Smooth muscle cell (in vitro differentiated cells): ENCODE data around the gene PIP5K1B. TPM values are rescaled to one million over a fixed set of nuclear protein-coding genes. Genes with fewer than 3 reads are reported as not detected.

ENCODE experiments used
- DNase-seq: peaks from one replicate; lab custom pipeline; 2025; ENCODE audit not compliant: unreplicated experiment; lab: John Stamatoyannopoulos, UW
- H2AFZ ChIP-seq: fragments of 200-600 bp; sonication (generic); 2 replicates; pipeline ENCODE4 v1.6.0; 2016; ENCODE audit warnings: antibody characterized with exemption, low read depth, mild to moderate bottlenecking
- H3F3A ChIP-seq: fragments of 200-600 bp; sonication (generic); 2 replicates; pipeline ENCODE4 v1.6.0; 2017; ENCODE audit warnings: antibody characterized with exemption, low read depth
- H3K27ac ChIP-seq: fragments of 200-600 bp; sonication (generic); 2 replicates; pipeline ENCODE4 v1.5.1; 2016; ENCODE audit warnings: low read depth, mild to moderate bottlenecking
- H3K27me3 ChIP-seq: fragments of 200-600 bp; sonication (generic); 2 replicates; pipeline ENCODE4 v1.6.1; 2016; ENCODE audit warnings: low read depth, mild to moderate bottlenecking
- H3K36me3 ChIP-seq: fragments of 200-600 bp; sonication (generic); 2 replicates; pipeline ENCODE4 v1.5.1; 2016; ENCODE audit warnings: low read depth
- H3K4me1 ChIP-seq: fragments of 200-600 bp; sonication (generic); 2 replicates; pipeline ENCODE4 v1.5.1; 2016; ENCODE audit warnings: low read depth
- H3K4me2 ChIP-seq: fragments of 200-600 bp; sonication (generic); 2 replicates; pipeline ENCODE4 v1.6.0; 2016; ENCODE audit warnings: mild to moderate bottlenecking
- H3K4me3 ChIP-seq: fragments of 200-600 bp; sonication (generic); 2 replicates; pipeline ENCODE4 v1.5.1; 2016; ENCODE audit warnings: mild to moderate bottlenecking
- H3K79me2 ChIP-seq: fragments of 200-600 bp; sonication (generic); 2 replicates; pipeline ENCODE4 v1.6.0; 2016; ENCODE audit warnings: low read depth, mild to moderate bottlenecking
- H3K9ac ChIP-seq: fragments of 200-600 bp; sonication (generic); 2 replicates; pipeline ENCODE4 v1.6.0; 2016; ENCODE audit warnings: low read depth
- H3K9me3 ChIP-seq: fragments of 200-600 bp; sonication (generic); replicated peaks from 2 replicates; pipeline ENCODE4 v1.5.1; 2016; ENCODE audit warnings: low read depth
- H4K20me1 ChIP-seq: fragments of 200-600 bp; sonication (generic); 2 replicates; pipeline ENCODE4 v1.6.0; 2016; ENCODE audit warnings: low read depth
- WGBS: methylation state at CpG from one replicate; pipeline ENCODE4 v1.1.7; 2016; ENCODE audit warnings: low lambda C conversion rate; 5-methylcytosine and 5-hydroxymethylcytosine counted together
- polyA plus RNA-seq: library from polyadenylated mRNA; unstranded; fragments of >200 nt; fragmentation: Nextera tagmentation; extraction: Ambion mirVana; gene quantifications from 2 replicates; pipeline ENCODE4 v1.2.1, GENCODE V29; 2016
- total RNA-seq: library from RNA; depleted of rRNA; stranded (reverse); fragments of >200 nt; gene quantifications from 2 replicates; pipeline ENCODE4 v1.2.3, GENCODE V29; 2014
- TF ChIP-seq, protein P1 (sequence below): fragments of 200-600 bp; sonication (generic); IDR thresholded peaks from 2 replicates; pipeline ENCODE4 v1.5.1; 2017; ENCODE audit warnings: borderline replicate concordance, mild to moderate bottlenecking, antibody characterized with exemption; ENCODE audit not compliant: insufficient read depth, poor library complexity, severe bottlenecking

PIP5K1B gene
- total and polyA plus RNA-seq, 2 experiments from 2014 or later: not detected

DNA sequence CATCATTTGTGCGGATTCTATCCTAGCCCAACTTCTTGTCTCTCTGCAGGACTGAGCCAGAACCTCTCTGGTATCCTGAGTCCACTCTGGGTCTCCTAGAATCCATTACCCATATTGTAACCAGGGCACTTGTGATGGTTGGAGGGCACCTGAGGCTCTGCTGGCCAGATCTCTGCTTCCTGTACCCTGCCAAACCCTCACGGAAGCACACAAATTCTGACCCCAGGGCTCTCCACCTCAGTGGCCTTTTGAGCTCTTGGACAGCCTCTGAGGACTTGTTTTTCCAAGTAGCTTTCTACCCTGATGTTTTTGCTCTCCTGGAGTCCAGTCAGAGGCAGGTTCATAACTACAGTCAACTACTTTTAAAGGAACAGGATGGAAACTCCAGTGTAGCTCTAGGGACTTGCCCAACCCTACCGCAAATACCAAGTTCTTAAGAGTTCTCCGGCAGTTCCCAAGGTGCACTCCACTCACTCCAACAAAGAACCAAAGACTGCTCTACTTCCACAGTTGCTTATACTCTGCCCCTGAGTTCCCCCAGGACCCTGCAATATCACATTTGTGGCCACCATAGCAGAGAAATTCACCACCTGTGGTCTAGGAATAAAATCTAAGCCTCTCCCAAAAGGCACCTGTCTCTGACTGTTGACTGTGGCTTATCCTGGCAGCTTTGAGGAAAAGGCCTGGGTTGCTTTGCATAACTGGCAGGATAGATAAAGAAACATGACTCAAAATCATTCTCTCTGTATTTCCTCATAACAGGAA lies 9.6 kb downstream of the PIP5K1B start:
- H3K79me2 ChIP-seq: no peaks in the 10 kb centered on the region
- H3K4me3 ChIP-seq: no peak overlapping the region
- no peak overlapping the region for H3K27ac ChIP-seq
- peaks cover 47% of the 10 kb centered on the region for H3K27me3 ChIP-seq
- H3F3A ChIP-seq: no peaks in the 10 kb centered on the region
- no peak overlapping the region for H2AFZ ChIP-seq
- TF ChIP-seq, protein P1, sequence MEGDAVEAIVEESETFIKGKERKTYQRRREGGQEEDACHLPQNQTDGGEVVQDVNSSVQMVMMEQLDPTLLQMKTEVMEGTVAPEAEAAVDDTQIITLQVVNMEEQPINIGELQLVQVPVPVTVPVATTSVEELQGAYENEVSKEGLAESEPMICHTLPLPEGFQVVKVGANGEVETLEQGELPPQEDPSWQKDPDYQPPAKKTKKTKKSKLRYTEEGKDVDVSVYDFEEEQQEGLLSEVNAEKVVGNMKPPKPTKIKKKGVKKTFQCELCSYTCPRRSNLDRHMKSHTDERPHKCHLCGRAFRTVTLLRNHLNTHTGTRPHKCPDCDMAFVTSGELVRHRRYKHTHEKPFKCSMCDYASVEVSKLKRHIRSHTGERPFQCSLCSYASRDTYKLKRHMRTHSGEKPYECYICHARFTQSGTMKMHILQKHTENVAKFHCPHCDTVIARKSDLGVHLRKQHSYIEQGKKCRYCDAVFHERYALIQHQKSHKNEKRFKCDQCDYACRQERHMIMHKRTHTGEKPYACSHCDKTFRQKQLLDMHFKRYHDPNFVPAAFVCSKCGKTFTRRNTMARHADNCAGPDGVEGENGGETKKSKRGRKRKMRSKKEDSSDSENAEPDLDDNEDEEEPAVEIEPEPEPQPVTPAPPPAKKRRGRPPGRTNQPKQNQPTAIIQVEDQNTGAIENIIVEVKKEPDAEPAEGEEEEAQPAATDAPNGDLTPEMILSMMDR: no peak
- H4K20me1 ChIP-seq: no peaks in the 10 kb centered on the region
- 90% methylated on average over 4 of the region's 4 CpGs for WGBS
- no peak overlapping the region for H3K9ac ChIP-seq
- DNase-seq: no peak
- H3K4me2 ChIP-seq: no peak overlapping the region
- no peaks in the 10 kb centered on the region for H3K9me3 ChIP-seq
- no peaks in the 10 kb centered on the region for H3K4me1 ChIP-seq
- H3K36me3 ChIP-seq: no peaks in the 10 kb centered on the region

DNA sequence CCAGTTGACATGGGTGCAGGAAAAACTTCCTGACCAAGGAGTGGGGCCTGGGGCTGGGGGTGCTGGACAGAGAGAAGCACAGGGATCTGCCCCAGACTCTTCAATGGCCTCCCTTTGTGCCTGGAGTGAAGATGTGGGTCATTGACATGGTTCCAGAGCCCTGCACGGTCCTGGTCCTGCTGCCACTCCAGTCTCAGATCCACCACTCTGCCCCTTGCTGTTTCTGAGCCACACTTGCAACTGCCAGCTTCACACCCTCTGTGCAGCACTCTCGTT lies 10.1 kb downstream of the PIP5K1B start:
- no peaks in the 10 kb centered on the region for H3F3A ChIP-seq
- TF ChIP-seq, protein P1: no peak
- H3K36me3 ChIP-seq: no peaks in the 10 kb centered on the region
- H3K79me2 ChIP-seq: no peaks in the 10 kb centered on the region
- 83% methylated on average over 2 of the region's 2 CpGs for WGBS
- DNase-seq: no peak
- no peaks in the 10 kb centered on the region for H3K4me1 ChIP-seq
- no peak overlapping the region for H3K4me3 ChIP-seq
- no peak overlapping the region for H3K9ac ChIP-seq
- H3K4me2 ChIP-seq: no peak overlapping the region
- no peak overlapping the region for H3K27ac ChIP-seq
- H3K9me3 ChIP-seq: no peaks in the 10 kb centered on the region
- H2AFZ ChIP-seq: no peak overlapping the region
- H4K20me1 ChIP-seq: no peaks in the 10 kb centered on the region
- peaks cover 51% of the 10 kb centered on the region for H3K27me3 ChIP-seq

DNA sequence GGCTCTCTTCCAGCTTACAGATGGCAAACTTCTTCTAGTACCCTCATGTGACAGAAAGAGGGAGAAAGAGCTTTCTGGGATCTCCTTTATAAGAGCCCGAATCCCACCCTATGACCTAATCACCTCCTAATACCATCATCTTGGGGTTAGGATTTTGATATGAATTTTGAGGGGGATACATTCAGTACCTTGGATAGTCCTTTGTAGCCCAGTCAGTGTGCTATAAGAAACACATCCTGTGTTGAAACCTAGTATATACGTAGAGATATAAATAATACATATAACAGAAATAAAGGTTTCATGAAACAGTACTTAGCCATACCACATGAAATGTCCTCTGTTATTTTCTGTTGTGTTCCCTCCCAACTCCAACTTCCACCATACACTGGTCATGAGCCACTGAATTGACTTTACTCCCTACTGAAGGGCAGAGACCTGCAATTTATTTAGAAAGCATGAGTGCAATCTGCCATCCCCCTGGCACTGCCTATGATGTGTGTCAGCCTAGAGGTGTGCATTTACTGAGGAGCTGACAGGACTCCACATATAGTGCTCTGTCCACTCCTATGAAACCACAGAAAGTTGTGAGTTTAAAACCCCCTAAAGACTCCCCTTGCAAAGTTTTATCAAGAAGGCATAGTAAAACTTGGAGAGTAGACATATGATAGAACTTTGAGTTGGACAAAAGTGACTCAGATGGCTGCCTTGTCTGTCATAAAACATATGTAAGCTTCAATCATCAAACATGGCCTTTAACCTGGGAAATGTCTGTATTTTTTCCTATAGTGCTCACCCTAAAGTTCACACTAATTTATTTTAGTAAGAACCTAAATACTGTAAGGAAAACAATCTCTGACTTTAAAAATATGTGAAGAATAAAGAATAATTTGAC lies 12.8 kb downstream of the PIP5K1B start:
- no peak overlapping the region for H3K27ac ChIP-seq
- H3K4me3 ChIP-seq: no peak overlapping the region
- no peak overlapping the region for H2AFZ ChIP-seq
- H3K9ac ChIP-seq: no peak overlapping the region
- H3K27me3 ChIP-seq: peaks cover 44% of the 10 kb centered on the region
- H3K9me3 ChIP-seq: no peaks in the 10 kb centered on the region
- no peaks in the 10 kb centered on the region for H4K20me1 ChIP-seq
- no peaks in the 10 kb centered on the region for H3K36me3 ChIP-seq
- H3F3A ChIP-seq: no peaks in the 10 kb centered on the region
- no peaks in the 10 kb centered on the region for H3K79me2 ChIP-seq
- TF ChIP-seq, protein P1: no peak
- 90% methylated on average over 2 of the region's 2 CpGs for WGBS
- no peaks in the 10 kb centered on the region for H3K4me1 ChIP-seq
- no peak overlapping the region for H3K4me2 ChIP-seq
- no peak for DNase-seq
